B cell (primary cell): ENCODE results near the gene AQP9. TPM values are rescaled to one million over a fixed set of nuclear protein-coding genes. Genes with fewer than 3 reads are reported as not detected.

Source experiments
- ATAC-seq: fragments of 200-7000 bp; cut with Tn5 transposase; one replicate; pipeline ENCODE4 v1.10.0; 2021; ENCODE audit warnings: low read depth, mild to moderate bottlenecking, moderate number of reproducible peaks, moderate library complexity
- CTCF ChIA-PET: fragments of 350-600 bp; sonication (Branson Sonifier 250); formaldehyde crosslinking; loops from one replicate; lab custom pipeline; 2021; ENCODE audit warnings: antibody characterized with exemption, inconsistent platforms; lab: Charles Lee
- POLR2A ChIA-PET: fragments of 350-600 bp; sonication (Branson Sonifier 250); formaldehyde crosslinking; loops from one replicate; lab custom pipeline; 2021; ENCODE audit warnings: antibody characterized with exemption; lab: Charles Lee
- DNase-seq: peaks from one replicate; pipeline ENCODE4 v3.0.0; 2013
- H2AFZ ChIP-seq: 2 replicates; pipeline ENCODE4 v1.6.1; 2012; ENCODE audit warnings: mild to moderate bottlenecking, low read depth, low read length; ENCODE audit not compliant: insufficient read depth, poor library complexity, severe bottlenecking
- H3K27ac ChIP-seq, 2 donors: 1 replicate in 1 of 2; 2 replicates in 1 of 2; pipeline ENCODE4 v1.5.1; 2012 to 2013; ENCODE audit warnings: low read length in 2 of 2, mild to moderate bottlenecking in 2 of 2, moderate library complexity in 1 of 2
- H3K27me3 ChIP-seq, 4 experiments: fragments of 200-600 bp in 1 of 4; sonication (generic) in 1 of 4; replicated peaks in 1 of 4; 1 replicate in 2 of 4; 2 replicates in 2 of 4; pipeline versions ENCODE4 v1.6.1 to v1.7.0; 2013 to 2016; ENCODE audit warnings: low read length in 3 of 4, mild to moderate bottlenecking in 2 of 4, mixed read lengths in 1 of 4, moderate library complexity in 1 of 4; ENCODE audit not compliant: insufficient read depth in 4 of 4, control insufficient read depth in 3 of 4; ENCODE audit errors: control extremely low read depth in 1 of 4
- H3K36me3 ChIP-seq, 2 experiments: replicated peaks in 1 of 2; 1 replicate in 1 of 2; 2 replicates in 1 of 2; pipeline versions ENCODE4 v1.6.1 to v1.7.1; 2013; ENCODE audit warnings: low read length in 1 of 2; ENCODE audit not compliant: insufficient read depth in 2 of 2, control insufficient read depth in 1 of 2; ENCODE audit errors: control extremely low read depth in 1 of 2, extremely low read depth in 1 of 2
- H3K4me1 ChIP-seq, 2 donors: fragments of 200-600 bp in 1 of 2; sonication (generic) in 1 of 2; 1 replicate in 1 of 2; 2 replicates in 1 of 2; pipeline versions ENCODE4 v1.5.1 to v1.6.1; 2013 to 2017; ENCODE audit warnings: low read length in 2 of 2; ENCODE audit not compliant: control insufficient read depth in 2 of 2, insufficient read depth in 2 of 2
- H3K4me2 ChIP-seq: replicated peaks from 2 replicates; pipeline ENCODE3; 2012; ENCODE audit warnings: mild to moderate bottlenecking, low read depth, low read length; ENCODE audit not compliant: poor library complexity, severe bottlenecking
- H3K4me3 ChIP-seq, 5 experiments: fragments of 200-600 bp in 1 of 5; sonication (generic) in 1 of 5; 1 replicate in 3 of 5; 2 replicates in 2 of 5; pipeline versions ENCODE4 v1.5.1 to v1.7.0; 2011 to 2016; ENCODE audit warnings: low read length in 4 of 5, mild to moderate bottlenecking in 4 of 5, low read depth in 2 of 5, control low read depth in 1 of 5, moderate library complexity in 1 of 5; ENCODE audit not compliant: insufficient read depth in 1 of 5; ENCODE audit errors: control extremely low read depth in 1 of 5, extremely low read depth in 1 of 5
- H3K79me2 ChIP-seq: fragments of 200-600 bp; sonication (generic); one replicate; pipeline ENCODE4 v1.6.0; 2016; ENCODE audit warnings: low read length; ENCODE audit not compliant: control insufficient read depth, insufficient read depth
- H3K9ac ChIP-seq: fragments of 200-600 bp; sonication (generic); 2 replicates; pipeline ENCODE4 v1.6.1; 2017; ENCODE audit warnings: mild to moderate bottlenecking, low read length, moderate library complexity
- H3K9me3 ChIP-seq, 3 donors: one replicate each; pipeline versions ENCODE4 v1.6.1 to v1.7.1; 2013; ENCODE audit warnings: low read length in 2 of 3; ENCODE audit not compliant: control insufficient read depth in 2 of 3, insufficient read depth in 1 of 3; ENCODE audit errors: control extremely low read depth in 1 of 3
- H4K20me1 ChIP-seq: 2 replicates; pipeline ENCODE4 v1.6.0; 2012; ENCODE audit warnings: mild to moderate bottlenecking, low read length; ENCODE audit not compliant: insufficient read depth, control insufficient read depth, poor library complexity, severe bottlenecking
- H3K27ac Mint-ChIP-seq: one replicate; pipeline ENCODE4 v1.8.0; 2021; ENCODE audit warnings: mixed read lengths
- H3K27me3 Mint-ChIP-seq: one replicate; pipeline ENCODE4 v1.8.0; 2021; ENCODE audit warnings: mixed read lengths
- H3K4me1 Mint-ChIP-seq: one replicate; pipeline ENCODE4 v1.8.0; 2021; ENCODE audit warnings: mixed read lengths
- H3K4me3 Mint-ChIP-seq: one replicate; pipeline ENCODE4 v1.8.0; 2021; ENCODE audit warnings: mixed read lengths
- H3K9me3 Mint-ChIP-seq: one replicate; pipeline ENCODE4 v1.8.0; 2022; ENCODE audit warnings: mixed read lengths; ENCODE audit not compliant: insufficient read depth
- EZH2 ChIP-seq: IDR thresholded peaks from 2 replicates; pipeline ENCODE4 v1.6.1; 2012; ENCODE audit warnings: borderline replicate concordance, low read depth, mild to moderate bottlenecking, moderate library complexity, low read length; ENCODE audit not compliant: insufficient read depth, poor library complexity, severe bottlenecking
- WGBS: methylation state at CpG from one replicate; pipeline ENCODE4 v1.1.5; 2013; ENCODE audit warnings: missing lambda C conversion rate; ENCODE audit not compliant: insufficient coverage; 5-methylcytosine and 5-hydroxymethylcytosine counted together
- intact Hi-C: fragments of 100-400 bp; cut with micrococcal nuclease; formaldehyde crosslinking; loops from one replicate; pipeline ENCODE4 v1.10.0; 2022
- polyA plus RNA-seq: library from polyadenylated mRNA; depleted of rRNA; stranded (reverse); fragments of >200 nt; gene quantifications from 2 replicates; pipeline ENCODE4 v1.2.3, GENCODE V29; 2012
- total RNA-seq, 2 donors: library from RNA; stranded (reverse); fragments of 120-200 nt in 1 of 2; gene quantifications; 1 replicate in 1 of 2; 2 replicates in 1 of 2; pipeline versions ENCODE4 v1.2.3 to v1.2.4, GENCODE V29; 2013 to 2022
- TF ChIP-seq, protein P1 (sequence below): fragments of 200-600 bp; IDR thresholded peaks from one replicate; pipeline ENCODE4 v1.8.0; 2022; ENCODE audit warnings: antibody characterized with exemption, mild to moderate bottlenecking

AQP9 gene
- total and polyA plus RNA-seq, 2 donors (not counting 1 experiment from before 2014, with no cell fraction given), result 0.10 TPM; not detected in 1

DNA sequence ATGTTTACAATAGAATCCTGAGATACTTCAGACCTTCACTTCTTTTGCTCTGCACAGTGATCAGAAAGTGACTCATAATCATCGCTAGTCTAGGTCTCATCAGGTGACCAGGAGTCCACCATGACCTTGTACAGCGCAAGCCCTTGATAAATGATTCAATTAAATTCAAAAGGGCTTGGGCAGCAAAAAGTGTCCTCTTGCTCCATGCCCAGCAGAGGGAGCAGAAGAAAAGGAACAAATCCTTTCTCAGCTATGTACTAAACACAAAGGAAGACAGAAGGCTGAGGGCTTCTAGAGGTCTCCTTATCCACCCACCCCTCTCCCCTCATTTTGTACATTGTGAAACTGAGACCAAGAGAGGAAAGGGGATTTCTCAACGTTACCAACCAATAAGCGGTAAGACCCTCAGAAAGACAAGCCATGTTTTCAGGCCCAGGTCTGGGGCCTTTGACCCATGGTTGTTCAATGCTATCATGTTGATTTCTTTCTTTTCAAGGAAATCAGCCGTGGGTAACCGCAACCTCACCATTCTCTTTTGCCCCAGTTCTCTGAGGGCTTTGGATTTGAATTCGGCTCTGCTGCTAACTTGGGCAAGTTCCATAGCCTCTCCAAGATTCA lies 74.8 kb downstream of the AQP9 start:
- peaks cover 11% of the 10 kb centered on the region for H3K27me3 Mint-ChIP-seq
- Histone ChIP-seq H3K36me3 (no peaks in the 10 kb centered on the region), H3K27ac (no peak overlapping the region), H3K27me3 (no peaks in the 10 kb centered on the region), H3K4me1 (no peaks in the 10 kb centered on the region), H3K9me3 (no peaks in the 10 kb centered on the region), H3K4me3 (no peak overlapping the region), H2AFZ (no peak overlapping the region), H3K9ac (no peak overlapping the region), H4K20me1 (no peaks in the 10 kb centered on the region), H3K79me2 (no peaks in the 10 kb centered on the region), H3K4me2 (no peak overlapping the region)
- ChIA-PET CTCF (no interaction called here), POLR2A (no interaction called here)
- intact Hi-C loops, result no loop called here
- DNase-seq (no peak), ATAC-seq (no peak)
- 97% methylated on average over 4 of the region's 7 CpGs for WGBS
- no peaks in the 10 kb centered on the region for H3K4me1 Mint-ChIP-seq
- TF ChIP-seq, protein P1, sequence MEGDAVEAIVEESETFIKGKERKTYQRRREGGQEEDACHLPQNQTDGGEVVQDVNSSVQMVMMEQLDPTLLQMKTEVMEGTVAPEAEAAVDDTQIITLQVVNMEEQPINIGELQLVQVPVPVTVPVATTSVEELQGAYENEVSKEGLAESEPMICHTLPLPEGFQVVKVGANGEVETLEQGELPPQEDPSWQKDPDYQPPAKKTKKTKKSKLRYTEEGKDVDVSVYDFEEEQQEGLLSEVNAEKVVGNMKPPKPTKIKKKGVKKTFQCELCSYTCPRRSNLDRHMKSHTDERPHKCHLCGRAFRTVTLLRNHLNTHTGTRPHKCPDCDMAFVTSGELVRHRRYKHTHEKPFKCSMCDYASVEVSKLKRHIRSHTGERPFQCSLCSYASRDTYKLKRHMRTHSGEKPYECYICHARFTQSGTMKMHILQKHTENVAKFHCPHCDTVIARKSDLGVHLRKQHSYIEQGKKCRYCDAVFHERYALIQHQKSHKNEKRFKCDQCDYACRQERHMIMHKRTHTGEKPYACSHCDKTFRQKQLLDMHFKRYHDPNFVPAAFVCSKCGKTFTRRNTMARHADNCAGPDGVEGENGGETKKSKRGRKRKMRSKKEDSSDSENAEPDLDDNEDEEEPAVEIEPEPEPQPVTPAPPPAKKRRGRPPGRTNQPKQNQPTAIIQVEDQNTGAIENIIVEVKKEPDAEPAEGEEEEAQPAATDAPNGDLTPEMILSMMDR, result no peak
- TF ChIP-seq EZH2, result no peak
- no peak overlapping the region for H3K27ac Mint-ChIP-seq
- H3K9me3 Mint-ChIP-seq, result no peaks in the 10 kb centered on the region
- H3K4me3 Mint-ChIP-seq, result no peak overlapping the region

DNA sequence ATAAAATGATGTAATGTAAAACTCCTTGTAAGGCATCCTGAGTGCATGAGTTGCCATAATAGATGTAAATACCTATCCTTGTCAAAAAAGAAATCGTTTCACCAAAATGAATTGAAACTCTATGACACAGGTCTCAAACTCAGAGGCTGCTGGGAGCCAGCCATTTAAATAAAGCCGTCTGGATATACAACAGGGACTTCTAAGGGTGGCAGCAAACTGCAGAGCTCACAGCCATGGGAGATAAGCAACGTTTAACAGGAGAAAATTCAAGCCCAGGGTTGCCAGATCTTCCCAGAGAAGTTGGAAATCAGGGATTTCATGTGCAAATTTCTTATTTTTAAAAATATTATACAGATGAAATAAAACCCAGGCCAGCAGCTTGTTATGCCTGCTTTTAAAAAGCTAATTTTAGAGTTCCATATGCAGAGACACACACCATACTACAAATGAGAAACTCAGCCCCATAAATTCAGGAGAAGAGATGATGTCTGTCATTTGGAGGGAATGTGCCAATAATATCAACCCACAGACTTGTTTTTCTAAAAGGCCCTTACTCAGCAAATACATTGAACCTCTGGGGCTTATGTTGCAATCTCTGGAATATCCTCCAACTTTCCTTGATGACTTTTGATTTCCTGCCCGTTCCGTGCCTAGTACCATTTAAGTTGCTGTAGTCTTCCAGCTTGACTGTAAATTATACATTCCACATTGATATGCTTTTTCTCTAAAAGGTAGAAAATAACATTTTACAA lies 75.6 kb downstream of the AQP9 start:
- no peaks in the 10 kb centered on the region for H3K4me1 Mint-ChIP-seq
- TF ChIP-seq EZH2, result no peak
- TF ChIP-seq, protein P1, result no peak
- DNase-seq, result no peak

More for the DNA sequence above, 75.6 kb downstream of the AQP9 start:
- Histone ChIP-seq H4K20me1 (no peaks in the 10 kb centered on the region), H3K4me1 (no peaks in the 10 kb centered on the region), H2AFZ (no peak overlapping the region), H3K4me2 (no peak overlapping the region), H3K4me3 (no peak overlapping the region), H3K27ac (no peak overlapping the region), H3K9me3 (no peaks in the 10 kb centered on the region), H3K36me3 (no peaks in the 10 kb centered on the region), H3K27me3 (no peaks in the 10 kb centered on the region), H3K79me2 (no peaks in the 10 kb centered on the region), H3K9ac (no peak overlapping the region)
- ChIA-PET CTCF (interaction anchor here (0.7 kb wide), 1 partner anchor 857 kb away, joined by 4 read pairs; no protein-coding TSS in a partner anchor), POLR2A (no interaction called here)
- H3K4me3 Mint-ChIP-seq, result no peak overlapping the region
- intact Hi-C loops, result no loop called here
- H3K9me3 Mint-ChIP-seq, result no peaks in the 10 kb centered on the region
- H3K27me3 Mint-ChIP-seq, result peaks cover 11% of the 10 kb centered on the region
- H3K27ac Mint-ChIP-seq, result no peak overlapping the region
- no peak for ATAC-seq
- 90% methylated on average over 3 of the region's 5 CpGs for WGBS
